AML-193 (cell line): Measurements from ENCODE around the gene SPATA31C1.
"Not testable (repeated sequence)": the region's sequence is repeated elsewhere in the genome, so short reads cannot be mapped to it uniquely, and the experiment has no call there.

Source experiments
- DNase-seq, 2 experiments: peaks; one replicate each; lab custom pipeline; 2025; lab: John Stamatoyannopoulos, UW

Gene SPATA31C1

GRCh38 chr9:87917662-87918061 is at the start of gene SPATA31C1:
TSS of gene SPATA31C1 (plus strand) at chr9:87917962.
- DNase-seq = not testable (repeated sequence)

- no peak for DNase-seq
Observed at GRCh38 chr9:87868175-87868574, 49.6 kb upstream of the SPATA31C1 start.

GRCh38 chr9:87868635-87869034 is 49.1 kb upstream of the SPATA31C1 start:
- no peak for DNase-seq

GRCh38 chr9:87869082-87869481 is 48.7 kb upstream of the SPATA31C1 start:
- DNase-seq = no peak

- DNase-seq = no peak
Observed at GRCh38 chr9:87871425-87872078, 46.2 kb upstream of the SPATA31C1 start.

GRCh38 chr9:87872079-87872624 is 45.6 kb upstream of the SPATA31C1 start:
- DNase-seq = no peak

- DNase-seq = no peak
Observed at GRCh38 chr9:87873607-87874303, 44.0 kb upstream of the SPATA31C1 start.

- no peak for DNase-seq
Observed at GRCh38 chr9:87874304-87874623, 43.5 kb upstream of the SPATA31C1 start.

GRCh38 chr9:87875060-87875459 is 42.7 kb upstream of the SPATA31C1 start:
- no peak for DNase-seq

GRCh38 chr9:87875831-87876545 is 41.8 kb upstream of the SPATA31C1 start:
- DNase-seq = no peak

- no peak for DNase-seq
Observed at GRCh38 chr9:87876708-87877107, 41.1 kb upstream of the SPATA31C1 start.

GRCh38 chr9:87878989-87879511 is 38.7 kb upstream of the SPATA31C1 start:
- DNase-seq = no peak

GRCh38 chr9:87880116-87880515 is 37.6 kb upstream of the SPATA31C1 start:
- DNase-seq = no peak

GRCh38 chr9:87880683-87881082 is 37.1 kb upstream of the SPATA31C1 start:
- DNase-seq = no peak

- DNase-seq = no peak
Observed at GRCh38 chr9:87882627-87883026, 35.1 kb upstream of the SPATA31C1 start, which contains the start of gene SPATA31E1. TSS of gene SPATA31E1 (plus strand) at chr9:87882877. CDS start at chr9:87882892, 15 bp downstream.

GRCh38 chr9:87883274-87883673 is 34.5 kb upstream of the SPATA31C1 start:
- DNase-seq = no peak

GRCh38 chr9:87883990-87884389 is 33.8 kb upstream of the SPATA31C1 start:
- DNase-seq = no peak

- no peak for DNase-seq
Observed at GRCh38 chr9:87884578-87885459, 32.9 kb upstream of the SPATA31C1 start.

GRCh38 chr9:87885484-87886189 is 32.1 kb upstream of the SPATA31C1 start:
- DNase-seq = no peak

GRCh38 chr9:87886210-87886932 is 31.4 kb upstream of the SPATA31C1 start:
- DNase-seq = no peak
